IPS DF 4.7 (cell line): Measurements from ENCODE around the gene CHMP1B.

Source experiments
- DNase-seq: peaks from one replicate; pipeline ENCODE4 v3.0.0-alpha.2; 2013; ENCODE audit warnings: low spot score; ENCODE audit errors: extremely low read depth

The CHMP1B gene

GRCh38 chr18:11901826-11902438, 50.7 kb downstream of the CHMP1B start:
- DNase-seq = no peak

- no peak for DNase-seq
Measured at GRCh38 chr18:11902522-11903292, 51.5 kb downstream of the CHMP1B start.
